ENCODE results near the gene ARHGEF10L. TPM values are rescaled to one million over a fixed set of nuclear protein-coding genes. Genes with fewer than 3 reads are reported as not detected.

Gene ARHGEF10L
- total and polyA plus RNA-seq, 2 donors: 1.9 to 11.5 TPM

DNA sequence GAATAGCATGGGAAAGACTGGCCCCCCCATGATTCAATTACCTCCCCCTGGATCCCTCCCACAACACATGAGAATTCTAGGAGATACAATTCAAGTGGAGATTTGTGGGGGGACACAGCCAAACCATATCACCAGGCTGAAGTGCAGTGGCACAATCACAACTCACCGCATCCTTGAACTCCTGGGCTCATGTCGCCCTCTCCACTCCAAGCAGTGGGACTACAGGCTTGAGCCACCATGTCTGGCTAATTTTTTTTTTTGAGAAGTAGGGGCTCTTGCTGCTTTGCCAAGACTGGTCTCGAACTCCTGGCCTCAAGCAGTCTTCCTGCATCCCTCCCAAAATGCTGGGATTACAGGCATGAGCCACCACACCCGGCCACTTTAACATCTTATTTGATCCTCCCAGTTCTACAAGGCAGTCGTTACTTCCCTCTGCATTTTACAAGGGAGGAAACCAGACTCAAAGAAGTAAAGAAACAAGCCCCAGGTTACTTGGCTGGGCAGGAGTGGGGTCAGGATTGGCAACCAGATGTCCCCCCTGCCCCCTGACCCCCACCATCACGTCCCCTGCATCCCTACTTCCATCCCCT, 188.7 kb downstream of the ARHGEF10L start:
- 85% methylated on average over 6 of the region's 6 CpGs for WGBS
- no peak overlapping the region for H3K27ac ChIP-seq (ENCODE audit: low read depth in 1 of 2, low read length in 1 of 2)
- no peaks in the 10 kb centered on the region for H3K9me3 ChIP-seq (ENCODE audit: control insufficient read depth in 2 of 2, insufficient read depth in 1 of 2, low read length in 1 of 2)
- H3K27me3 ChIP-seq (ENCODE audit: control insufficient read depth in 2 of 2, insufficient read depth in 1 of 2, low read length in 1 of 2): no peaks in the 10 kb centered on the region
- H3K4me1 ChIP-seq (ENCODE audit: control insufficient read depth in 2 of 2, insufficient read depth in 2 of 2, low read length in 2 of 2): no peaks in the 10 kb centered on the region
- H3K4me3 ChIP-seq (ENCODE audit: low read length in 2 of 2): no peak overlapping the region
- DNase-seq (ENCODE audit: low read depth in 6 of 9, low spot score in 9 of 9): no peak
- H3K36me3 ChIP-seq (ENCODE audit: control insufficient read depth in 2 of 2, insufficient read depth in 2 of 2, low read length in 1 of 2): no peaks in the 10 kb centered on the region

DNA sequence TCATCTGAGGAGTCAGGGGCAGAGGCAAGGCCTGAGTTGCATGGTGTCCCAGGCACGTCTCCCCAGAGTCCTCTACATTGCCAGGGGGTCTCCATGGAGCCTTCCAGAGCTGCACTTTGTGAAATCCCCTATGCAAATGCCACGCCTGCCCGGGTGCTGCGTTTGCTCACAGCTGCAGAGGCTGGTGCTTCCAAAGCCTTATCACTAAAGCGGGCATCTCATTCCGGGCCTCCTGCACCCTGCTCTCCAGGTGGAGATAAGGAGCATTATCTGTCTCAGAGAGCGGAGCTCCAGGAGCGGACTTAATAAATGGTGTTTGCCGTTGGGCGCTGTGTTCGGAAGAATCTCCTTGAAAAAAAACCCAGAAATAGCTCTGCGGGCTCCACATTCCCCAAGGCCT, 189.8 kb downstream of the ARHGEF10L start:
- Histone ChIP-seq H3K9me3 (ENCODE audit: control insufficient read depth in 2 of 2, insufficient read depth in 1 of 2, low read length in 1 of 2) (no peaks in the 10 kb centered on the region), H3K36me3 (ENCODE audit: control insufficient read depth in 2 of 2, insufficient read depth in 2 of 2, low read length in 1 of 2) (no peaks in the 10 kb centered on the region), H3K4me3 (ENCODE audit: low read length in 2 of 2) (no peak overlapping the region), H3K27me3 (ENCODE audit: control insufficient read depth in 2 of 2, insufficient read depth in 1 of 2, low read length in 1 of 2) (no peaks in the 10 kb centered on the region), H3K4me1 (ENCODE audit: control insufficient read depth in 2 of 2, insufficient read depth in 2 of 2, low read length in 2 of 2) (no peaks in the 10 kb centered on the region), H3K27ac (ENCODE audit: low read depth in 1 of 2, low read length in 1 of 2) (no peak overlapping the region)
- DNase-seq (ENCODE audit: low read depth in 6 of 9, low spot score in 9 of 9): no peak
- 95% methylated on average over 12 of the region's 12 CpGs for WGBS

DNA sequence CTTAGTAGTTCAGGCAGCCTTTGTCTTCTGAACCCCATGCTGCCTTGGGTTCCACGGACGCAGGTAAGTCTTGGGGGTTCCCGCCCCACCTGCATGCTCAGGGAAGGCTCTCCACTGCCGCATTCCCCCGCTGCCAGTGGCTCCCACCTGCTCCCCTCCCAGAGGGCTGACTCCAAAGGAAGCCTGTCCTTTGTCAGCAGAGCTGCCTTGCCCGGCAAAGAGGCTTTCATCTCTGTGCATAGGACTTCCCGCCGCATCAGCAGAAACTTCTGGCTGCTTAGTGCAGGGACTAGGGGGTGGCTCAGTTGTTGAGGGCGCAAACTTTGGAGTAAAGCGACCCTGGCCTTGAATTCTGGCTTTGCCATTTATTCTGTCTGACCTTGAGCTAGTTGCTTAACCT, 190.4 kb downstream of the ARHGEF10L start:
- Histone ChIP-seq H3K27me3 (ENCODE audit: control insufficient read depth in 2 of 2, insufficient read depth in 1 of 2, low read length in 1 of 2) (no peaks in the 10 kb centered on the region), H3K27ac (ENCODE audit: low read depth in 1 of 2, low read length in 1 of 2) (no peak overlapping the region), H3K4me3 (ENCODE audit: low read length in 2 of 2) (no peak overlapping the region), H3K36me3 (ENCODE audit: control insufficient read depth in 2 of 2, insufficient read depth in 2 of 2, low read length in 1 of 2) (no peaks in the 10 kb centered on the region), H3K9me3 (ENCODE audit: control insufficient read depth in 2 of 2, insufficient read depth in 1 of 2, low read length in 1 of 2) (no peaks in the 10 kb centered on the region), H3K4me1 (ENCODE audit: control insufficient read depth in 2 of 2, insufficient read depth in 2 of 2, low read length in 2 of 2) (no peaks in the 10 kb centered on the region)
- 81% methylated on average over 10 of the region's 10 CpGs for WGBS
- no peak for DNase-seq (ENCODE audit: low read depth in 6 of 9, low spot score in 9 of 9)

DNA sequence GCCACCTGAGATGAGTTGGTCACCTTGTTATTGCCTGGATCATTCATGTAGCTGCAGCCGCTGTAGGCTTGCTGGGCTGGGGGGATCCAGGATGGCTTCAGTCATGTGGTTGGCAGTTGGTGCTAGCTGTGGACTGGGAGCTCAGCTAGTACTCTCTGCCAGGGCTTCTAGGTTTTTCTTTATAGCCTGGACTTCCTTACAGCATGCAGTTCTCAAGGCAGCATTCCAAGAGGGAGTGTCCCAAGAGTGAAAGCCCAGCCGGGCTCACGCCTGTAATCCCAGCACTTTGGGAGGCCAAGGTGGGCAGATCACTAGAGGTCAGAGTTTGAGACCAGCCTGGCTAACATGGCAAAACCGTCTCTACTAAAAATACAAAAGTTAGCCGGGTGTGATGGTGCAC, 192.0 kb downstream of the ARHGEF10L start:
- Histone ChIP-seq H3K27me3 (ENCODE audit: control insufficient read depth in 2 of 2, insufficient read depth in 1 of 2, low read length in 1 of 2) (no peaks in the 10 kb centered on the region), H3K27ac (ENCODE audit: low read depth in 1 of 2, low read length in 1 of 2) (no peak overlapping the region), H3K9me3 (ENCODE audit: control insufficient read depth in 2 of 2, insufficient read depth in 1 of 2, low read length in 1 of 2) (no peaks in the 10 kb centered on the region), H3K36me3 (ENCODE audit: control insufficient read depth in 2 of 2, insufficient read depth in 2 of 2, low read length in 1 of 2) (no peaks in the 10 kb centered on the region), H3K4me1 (ENCODE audit: control insufficient read depth in 2 of 2, insufficient read depth in 2 of 2, low read length in 2 of 2) (no peaks in the 10 kb centered on the region), H3K4me3 (ENCODE audit: low read length in 2 of 2) (no peak overlapping the region)
- 88% methylated on average over 5 of the region's 5 CpGs for WGBS
- no peak for DNase-seq (ENCODE audit: low read depth in 6 of 9, low spot score in 9 of 9)

DNA sequence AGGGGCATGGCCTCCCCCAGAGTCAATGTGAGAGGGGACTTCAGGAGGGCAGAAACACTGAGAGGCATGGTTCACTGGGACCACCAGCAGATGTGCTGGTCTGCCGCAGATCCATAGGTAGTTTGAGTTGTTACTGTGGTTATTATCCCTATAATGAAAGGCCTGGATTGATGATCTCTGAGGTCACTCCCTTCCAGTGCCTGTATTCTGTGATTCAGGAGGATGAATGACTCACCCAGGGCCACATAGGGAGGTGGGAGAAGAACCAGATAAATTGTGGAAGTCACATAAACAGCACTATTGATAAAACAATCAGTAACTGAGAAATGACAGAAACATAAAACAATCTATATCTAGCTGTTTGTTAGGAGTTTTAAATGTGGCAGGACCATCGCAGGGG, 193.0 kb downstream of the ARHGEF10L start:
- Histone ChIP-seq H3K36me3 (ENCODE audit: control insufficient read depth in 2 of 2, insufficient read depth in 2 of 2, low read length in 1 of 2) (no peaks in the 10 kb centered on the region), H3K4me1 (ENCODE audit: control insufficient read depth in 2 of 2, insufficient read depth in 2 of 2, low read length in 2 of 2) (no peaks in the 10 kb centered on the region), H3K4me3 (ENCODE audit: low read length in 2 of 2) (no peak overlapping the region), H3K27me3 (ENCODE audit: control insufficient read depth in 2 of 2, insufficient read depth in 1 of 2, low read length in 1 of 2) (no peaks in the 10 kb centered on the region), H3K27ac (ENCODE audit: low read depth in 1 of 2, low read length in 1 of 2) (no peak overlapping the region), H3K9me3 (ENCODE audit: control insufficient read depth in 2 of 2, insufficient read depth in 1 of 2, low read length in 1 of 2) (no peaks in the 10 kb centered on the region)
- WGBS: 94% methylated on average over 2 of the region's 2 CpGs
- DNase-seq (ENCODE audit: low read depth in 6 of 9, low spot score in 9 of 9): no peak

DNA sequence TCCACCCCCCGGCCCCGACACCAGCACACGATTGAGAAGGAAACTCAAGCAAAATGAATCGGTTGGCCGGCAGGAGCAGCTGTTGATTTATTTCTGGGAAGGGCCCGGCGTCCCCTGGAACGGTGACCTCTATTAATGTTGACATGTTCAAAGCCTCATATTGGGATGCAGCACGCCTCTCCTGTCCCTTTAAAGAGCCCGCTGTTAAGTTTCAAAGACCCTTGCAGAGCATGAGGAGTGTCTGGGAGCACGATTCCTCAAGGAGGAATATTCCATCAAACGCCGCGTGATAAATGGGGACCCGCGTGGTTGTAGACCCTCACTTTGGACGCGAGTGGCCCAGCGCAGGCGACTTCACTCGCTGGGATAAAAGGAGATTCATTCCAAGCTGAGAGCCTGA, 194.2 kb downstream of the ARHGEF10L start:
- no peaks in the 10 kb centered on the region for H3K27me3 ChIP-seq (ENCODE audit: control insufficient read depth in 2 of 2, insufficient read depth in 1 of 2, low read length in 1 of 2)
- no peaks in the 10 kb centered on the region for H3K4me1 ChIP-seq (ENCODE audit: control insufficient read depth in 2 of 2, insufficient read depth in 2 of 2, low read length in 2 of 2)
- 81% methylated on average over 21 of the region's 21 CpGs for WGBS
- no peaks in the 10 kb centered on the region for H3K36me3 ChIP-seq (ENCODE audit: control insufficient read depth in 2 of 2, insufficient read depth in 2 of 2, low read length in 1 of 2)
- no peak for DNase-seq (ENCODE audit: low read depth in 6 of 9, low spot score in 9 of 9)
- H3K27ac ChIP-seq (ENCODE audit: low read depth in 1 of 2, low read length in 1 of 2): no peak overlapping the region
- no peak overlapping the region for H3K4me3 ChIP-seq (ENCODE audit: low read length in 2 of 2)
- no peaks in the 10 kb centered on the region for H3K9me3 ChIP-seq (ENCODE audit: control insufficient read depth in 2 of 2, insufficient read depth in 1 of 2, low read length in 1 of 2)

DNA sequence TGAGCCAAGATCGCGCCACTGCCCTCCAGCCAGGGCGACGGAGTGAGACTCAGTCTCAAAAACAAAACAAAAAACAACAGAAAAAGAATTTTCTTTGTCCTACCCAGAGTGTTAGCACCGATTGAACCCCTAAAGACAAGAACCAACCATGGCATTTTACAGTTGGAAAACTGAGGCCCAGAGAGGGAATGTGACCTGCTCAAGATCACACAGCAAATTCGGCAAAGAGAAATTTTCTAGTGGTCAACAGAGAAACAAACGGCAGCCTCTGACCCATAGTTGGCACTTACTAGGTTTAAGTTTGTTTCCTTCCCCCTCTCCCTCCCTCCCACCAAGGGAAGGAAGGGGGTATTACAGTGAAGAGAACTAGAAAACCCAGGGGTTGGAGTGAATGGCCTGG, 195.1 kb downstream of the ARHGEF10L start:
- Histone ChIP-seq H3K36me3 (ENCODE audit: control insufficient read depth in 2 of 2, insufficient read depth in 2 of 2, low read length in 1 of 2) (no peaks in the 10 kb centered on the region), H3K27me3 (ENCODE audit: control insufficient read depth in 2 of 2, insufficient read depth in 1 of 2, low read length in 1 of 2) (no peaks in the 10 kb centered on the region), H3K4me3 (ENCODE audit: low read length in 2 of 2) (no peak overlapping the region), H3K27ac (ENCODE audit: low read depth in 1 of 2, low read length in 1 of 2) (no peak overlapping the region), H3K4me1 (ENCODE audit: control insufficient read depth in 2 of 2, insufficient read depth in 2 of 2, low read length in 2 of 2) (no peaks in the 10 kb centered on the region), H3K9me3 (ENCODE audit: control insufficient read depth in 2 of 2, insufficient read depth in 1 of 2, low read length in 1 of 2) (no peaks in the 10 kb centered on the region)
- 87% methylated on average over 7 of the region's 7 CpGs for WGBS
- no peak for DNase-seq (ENCODE audit: low read depth in 6 of 9, low spot score in 9 of 9)

DNA sequence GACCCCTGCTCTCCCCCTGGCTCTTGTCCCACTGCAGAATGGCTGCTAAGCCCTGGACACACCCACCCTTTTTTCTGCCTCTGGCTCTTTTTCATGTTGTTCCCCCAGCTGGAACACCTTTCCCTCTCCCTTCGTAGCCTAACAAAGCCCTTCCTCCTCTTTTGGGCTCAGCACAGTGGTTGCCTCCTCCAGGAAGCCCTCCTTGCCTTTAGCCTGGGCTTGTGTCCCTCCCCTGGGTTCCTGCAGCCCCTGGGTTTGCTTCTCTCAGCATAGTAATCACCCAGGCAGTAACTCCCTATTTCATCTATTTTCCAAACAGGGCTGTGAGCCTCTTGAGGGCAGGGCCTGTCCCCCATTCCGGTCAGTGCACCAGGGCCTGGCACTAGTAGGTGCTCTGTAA, 195.8 kb downstream of the ARHGEF10L start:
- WGBS: 82% methylated on average over 2 of the region's 2 CpGs
- H3K27me3 ChIP-seq (ENCODE audit: control insufficient read depth in 2 of 2, insufficient read depth in 1 of 2, low read length in 1 of 2): no peaks in the 10 kb centered on the region
- DNase-seq (ENCODE audit: low read depth in 6 of 9, low spot score in 9 of 9): no peak
- H3K27ac ChIP-seq (ENCODE audit: low read depth in 1 of 2, low read length in 1 of 2): no peak overlapping the region
- H3K4me3 ChIP-seq (ENCODE audit: low read length in 2 of 2): no peak overlapping the region
- H3K4me1 ChIP-seq (ENCODE audit: control insufficient read depth in 2 of 2, insufficient read depth in 2 of 2, low read length in 2 of 2): no peaks in the 10 kb centered on the region
- H3K36me3 ChIP-seq (ENCODE audit: control insufficient read depth in 2 of 2, insufficient read depth in 2 of 2, low read length in 1 of 2): no peaks in the 10 kb centered on the region
- no peaks in the 10 kb centered on the region for H3K9me3 ChIP-seq (ENCODE audit: control insufficient read depth in 2 of 2, insufficient read depth in 1 of 2, low read length in 1 of 2)

DNA sequence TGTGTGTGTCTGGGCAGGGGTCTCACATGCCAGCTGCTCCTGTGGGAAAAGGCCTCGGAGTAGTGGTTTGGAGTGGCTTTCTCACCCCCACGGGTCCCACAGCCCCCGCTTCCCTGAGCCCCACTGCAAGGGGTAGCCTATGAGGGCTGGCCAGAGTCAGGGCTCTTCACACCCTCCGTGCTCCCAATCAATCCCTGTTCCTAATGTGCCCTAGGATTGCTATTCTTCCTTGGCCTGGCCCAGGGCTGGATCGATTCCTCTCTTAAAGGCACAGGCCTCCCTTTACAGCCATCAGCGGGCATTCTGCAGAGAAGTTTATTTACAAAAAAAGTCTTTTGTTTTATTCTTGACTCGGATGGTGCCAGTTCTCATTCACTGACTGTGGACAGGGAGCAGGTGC, 196.3 kb downstream of the ARHGEF10L start:
- no peak for DNase-seq (ENCODE audit: low read depth in 6 of 9, low spot score in 9 of 9)
- Histone ChIP-seq H3K27me3 (ENCODE audit: control insufficient read depth in 2 of 2, insufficient read depth in 1 of 2, low read length in 1 of 2) (no peaks in the 10 kb centered on the region), H3K9me3 (ENCODE audit: control insufficient read depth in 2 of 2, insufficient read depth in 1 of 2, low read length in 1 of 2) (no peaks in the 10 kb centered on the region), H3K36me3 (ENCODE audit: control insufficient read depth in 2 of 2, insufficient read depth in 2 of 2, low read length in 1 of 2) (no peaks in the 10 kb centered on the region), H3K4me1 (ENCODE audit: control insufficient read depth in 2 of 2, insufficient read depth in 2 of 2, low read length in 2 of 2) (no peaks in the 10 kb centered on the region), H3K27ac (ENCODE audit: low read depth in 1 of 2, low read length in 1 of 2) (no peak overlapping the region), H3K4me3 (ENCODE audit: low read length in 2 of 2) (no peak overlapping the region)
- 68% methylated on average over 7 of the region's 7 CpGs for WGBS

DNA sequence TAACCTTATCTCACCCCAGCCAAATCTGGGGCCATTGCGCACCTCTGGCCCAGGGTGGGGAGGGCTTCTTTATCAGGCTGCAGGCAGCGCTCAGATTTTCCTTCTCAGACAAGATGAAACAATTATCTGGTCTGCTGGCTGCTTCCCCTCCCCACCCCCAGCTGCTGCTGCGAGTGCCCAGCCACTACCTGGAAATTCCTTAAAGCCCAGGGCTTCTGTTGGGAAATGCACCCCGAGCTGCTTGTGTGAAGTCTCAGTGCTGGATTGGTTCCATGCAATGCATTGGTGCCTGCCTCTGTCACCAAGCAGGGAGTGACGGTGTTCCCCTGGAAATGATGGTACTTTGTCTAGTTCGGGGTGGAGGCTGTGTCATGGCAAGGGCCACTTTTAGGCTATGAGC, 197.1 kb downstream of the ARHGEF10L start:
- no peak for DNase-seq (ENCODE audit: low read depth in 6 of 9, low spot score in 9 of 9)
- H3K27ac ChIP-seq (ENCODE audit: low read depth in 1 of 2, low read length in 1 of 2): no peak overlapping the region
- H3K4me1 ChIP-seq (ENCODE audit: control insufficient read depth in 2 of 2, insufficient read depth in 2 of 2, low read length in 2 of 2): no peaks in the 10 kb centered on the region
- H3K27me3 ChIP-seq (ENCODE audit: control insufficient read depth in 2 of 2, insufficient read depth in 1 of 2, low read length in 1 of 2): peaks cover 0 to 2% of the 10 kb centered on the region in 2 donors
- WGBS: 72% methylated on average over 6 of the region's 6 CpGs
- no peaks in the 10 kb centered on the region for H3K9me3 ChIP-seq (ENCODE audit: control insufficient read depth in 2 of 2, insufficient read depth in 1 of 2, low read length in 1 of 2)
- no peaks in the 10 kb centered on the region for H3K36me3 ChIP-seq (ENCODE audit: control insufficient read depth in 2 of 2, insufficient read depth in 2 of 2, low read length in 1 of 2)
- no peak overlapping the region for H3K4me3 ChIP-seq (ENCODE audit: low read length in 2 of 2)

Measured in thymus (tissue), 11 donors.